Activated naive CD4-positive, alpha-beta T cell treated with anti-CD3 and anti-CD28 coated beads, Interleukin-2, amount 50 U/mL, for 24 hours (primary cell): ENCODE results near the gene ASAP2.

Experiments
- H3K27ac Mint-ChIP-seq: one replicate; pipeline ENCODE4 v1.8.0; 2021; ENCODE audit warnings: mild to moderate bottlenecking, mixed read lengths
- H3K27me3 Mint-ChIP-seq: one replicate; pipeline ENCODE4 v1.8.0; 2021; ENCODE audit warnings: mixed read lengths
- H3K36me3 Mint-ChIP-seq: one replicate; pipeline ENCODE4 v1.8.0; 2021; ENCODE audit warnings: mixed read lengths
- H3K4me1 Mint-ChIP-seq: one replicate; pipeline ENCODE4 v1.8.0; 2021; ENCODE audit warnings: mixed read lengths
- H3K4me3 Mint-ChIP-seq: one replicate; pipeline ENCODE4 v1.8.0; 2021; ENCODE audit warnings: mild to moderate bottlenecking, mixed read lengths
- H3K9me3 Mint-ChIP-seq: one replicate; pipeline ENCODE4 v1.8.0; 2021; ENCODE audit warnings: mixed read lengths

The ASAP2 gene

GRCh38 chr2:9205963-9206948 lies at the start of gene ASAP2:
ASAP2 (plus strand) TSS chr2:9206812; CDS start chr2:9207105, 293 bp downstream.
- H3K9me3 Mint-ChIP-seq, result no peaks in the 10 kb centered on the region
- peak within 1 kb of the TSS; percentile 62 for H3K4me3 Mint-ChIP-seq
- peaks cover 29% of the 10 kb centered on the region for H3K27me3 Mint-ChIP-seq
- no peak within 1 kb of the TSS for H3K27ac Mint-ChIP-seq
- no peaks in the 10 kb centered on the region for H3K36me3 Mint-ChIP-seq
- H3K4me1 Mint-ChIP-seq, result peaks cover 3% of the 10 kb centered on the region

DNA sequence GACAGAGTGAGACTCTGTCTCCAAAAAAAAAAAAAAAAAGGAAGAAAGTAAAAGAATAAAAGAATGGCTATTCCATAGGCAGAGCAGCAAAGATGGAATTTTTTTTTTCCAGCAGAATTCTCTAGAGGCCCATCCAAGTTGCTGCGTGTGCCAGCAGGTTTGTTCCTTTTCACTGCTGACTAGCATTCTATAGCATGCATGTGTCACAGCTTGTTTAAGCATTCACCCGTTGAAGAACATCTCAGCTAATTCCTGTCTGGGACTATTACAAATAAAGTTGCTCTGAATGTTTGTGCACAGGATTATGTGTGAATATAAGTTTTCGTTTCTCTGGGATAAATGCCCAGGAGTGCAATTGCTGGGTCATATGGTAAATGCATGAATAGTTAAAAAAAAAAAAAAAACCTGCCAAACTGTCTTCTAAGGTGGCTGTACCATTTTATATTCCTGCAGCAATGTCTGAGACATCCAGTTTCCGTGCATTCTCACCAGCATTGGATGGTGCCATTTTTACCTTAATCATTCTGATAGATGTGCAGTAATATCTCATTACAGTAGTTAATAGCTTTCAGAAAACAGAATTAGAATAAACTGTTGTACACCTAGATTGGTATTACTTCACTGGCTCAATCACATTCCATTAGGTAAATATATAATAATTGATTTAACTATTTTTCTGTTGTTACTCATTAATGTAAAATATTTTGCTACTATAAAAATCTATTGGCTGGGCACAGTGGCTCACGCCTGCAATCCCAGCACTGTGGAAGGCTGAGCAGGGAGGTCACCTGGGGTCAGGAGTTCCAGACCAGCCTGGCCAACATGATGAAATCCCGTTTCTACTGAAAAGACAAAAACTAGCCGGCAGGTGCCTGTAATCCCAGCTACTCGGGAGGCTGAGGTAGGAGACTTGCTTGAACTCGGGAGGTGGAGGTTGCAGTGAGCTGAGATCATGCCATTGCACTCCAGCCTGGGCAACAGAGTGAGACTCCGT lies 47.5 kb upstream of the ASAP2 start:
- H3K4me3 Mint-ChIP-seq, result no peak overlapping the region
- H3K27ac Mint-ChIP-seq, result no peak overlapping the region
- no peaks in the 10 kb centered on the region for H3K9me3 Mint-ChIP-seq
- no peaks in the 10 kb centered on the region for H3K36me3 Mint-ChIP-seq
- peaks cover 3% of the 10 kb centered on the region for H3K27me3 Mint-ChIP-seq
- H3K4me1 Mint-ChIP-seq, result no peaks in the 10 kb centered on the region

- Mint-ChIP-seq H3K27me3 (no peaks in the 10 kb centered on the region), H3K36me3 (no peaks in the 10 kb centered on the region), H3K4me3 (no peak overlapping the region), H3K4me1 (no peaks in the 10 kb centered on the region), H3K9me3 (no peaks in the 10 kb centered on the region), H3K27ac (no peak overlapping the region)
These were observed 45.9 kb upstream of the ASAP2 start for GRCh38 chr2:9160732-9161131.

DNA sequence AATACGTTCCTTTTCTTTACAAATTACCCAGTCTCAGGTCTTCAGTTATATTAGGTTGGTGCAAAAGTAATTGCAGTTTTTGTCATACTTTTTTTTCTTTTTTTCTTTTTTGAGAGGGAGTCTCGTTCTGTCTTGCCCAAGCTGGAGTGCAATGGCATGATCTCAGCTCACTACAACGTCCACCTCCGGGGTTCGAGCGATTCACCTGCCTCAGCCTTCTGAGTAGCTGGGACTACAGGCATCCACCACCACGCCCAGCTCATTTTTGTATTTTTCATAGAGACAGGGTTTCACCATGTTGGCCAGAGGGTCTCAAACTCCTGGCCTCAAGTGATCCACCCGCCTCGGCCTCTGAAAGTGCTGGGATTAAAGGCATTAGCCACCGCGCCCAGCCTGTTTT lies 43.8 kb upstream of the ASAP2 start:
- Mint-ChIP-seq H3K27me3 (no peaks in the 10 kb centered on the region), H3K27ac (no peak overlapping the region), H3K36me3 (no peaks in the 10 kb centered on the region), H3K4me1 (no peaks in the 10 kb centered on the region), H3K9me3 (no peaks in the 10 kb centered on the region), H3K4me3 (no peak overlapping the region)

DNA sequence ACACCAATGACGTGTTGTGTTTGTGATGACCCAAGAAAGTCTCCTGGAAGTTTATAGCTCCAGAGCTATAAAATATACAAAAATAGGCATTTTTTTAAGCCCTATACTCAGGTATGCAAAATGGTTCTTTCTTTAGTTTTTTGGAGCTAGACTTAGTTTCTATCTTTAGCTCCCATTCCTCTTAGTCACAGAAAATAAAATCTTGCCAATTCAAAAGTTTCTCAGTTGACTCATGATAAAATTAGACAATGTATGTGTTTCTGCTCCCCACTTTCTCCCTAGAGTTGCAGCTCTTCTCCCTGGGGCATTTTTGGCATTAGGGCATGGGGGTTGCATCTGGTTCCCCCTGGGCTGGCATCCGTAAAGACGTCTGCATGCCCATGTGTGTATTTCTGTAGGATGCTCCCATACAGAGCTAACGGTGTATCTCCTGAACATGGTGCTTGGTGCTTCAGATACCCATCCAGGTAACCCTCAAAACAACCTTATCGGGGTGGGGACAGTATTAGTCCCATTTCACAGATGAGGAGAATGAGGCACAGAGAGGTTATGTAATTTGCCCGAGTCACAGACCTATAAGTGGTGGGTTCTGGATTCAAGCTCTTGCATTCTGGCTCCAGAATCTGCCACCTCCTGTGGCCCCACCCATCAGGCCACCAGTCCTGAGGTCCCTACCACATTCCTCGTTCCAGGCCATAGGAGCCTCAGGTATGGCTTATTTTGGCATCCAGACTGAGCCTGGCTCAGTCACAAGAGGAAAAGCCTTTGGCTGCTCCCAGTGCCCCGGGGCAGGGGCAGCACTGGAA lies 43.1 kb upstream of the ASAP2 start:
- no peaks in the 10 kb centered on the region for H3K4me1 Mint-ChIP-seq
- no peak overlapping the region for H3K27ac Mint-ChIP-seq
- no peaks in the 10 kb centered on the region for H3K27me3 Mint-ChIP-seq
- H3K9me3 Mint-ChIP-seq, result no peaks in the 10 kb centered on the region
- H3K4me3 Mint-ChIP-seq, result no peak overlapping the region
- no peaks in the 10 kb centered on the region for H3K36me3 Mint-ChIP-seq

- no peaks in the 10 kb centered on the region for H3K36me3 Mint-ChIP-seq
These were observed 42.5 kb upstream of the ASAP2 start for GRCh38 chr2:9164112-9164608.

DNA sequence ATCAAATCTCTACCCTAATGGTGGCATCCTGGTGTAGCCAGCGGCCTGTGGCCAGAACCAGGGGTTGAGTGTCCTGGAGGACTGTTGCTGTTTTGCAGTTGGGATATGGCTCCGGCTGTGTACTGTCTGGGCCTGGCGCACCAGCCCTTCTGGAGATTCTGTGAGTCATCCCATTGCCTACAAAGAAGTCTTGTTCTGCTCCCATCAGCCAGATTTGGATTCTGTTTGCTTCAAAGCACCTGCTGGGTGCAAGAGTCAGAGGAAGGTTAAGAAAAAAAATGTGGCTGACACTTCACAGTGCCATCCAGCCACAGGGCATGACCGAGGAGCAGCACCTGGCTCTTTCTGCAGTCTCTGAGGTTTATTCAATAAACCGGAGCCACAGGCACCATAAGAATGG lies 41.0 kb upstream of the ASAP2 start:
- H3K27ac Mint-ChIP-seq, result no peak overlapping the region
- H3K9me3 Mint-ChIP-seq, result no peaks in the 10 kb centered on the region
- peaks cover 4% of the 10 kb centered on the region for H3K27me3 Mint-ChIP-seq
- H3K4me3 Mint-ChIP-seq, result no peak overlapping the region
- H3K4me1 Mint-ChIP-seq, result no peaks in the 10 kb centered on the region
- no peaks in the 10 kb centered on the region for H3K36me3 Mint-ChIP-seq

More at GRCh38 chr2:9164112-9164608, 42.5 kb upstream of the ASAP2 start:
- peaks cover 4% of the 10 kb centered on the region for H3K27me3 Mint-ChIP-seq
- H3K4me1 Mint-ChIP-seq, result no peaks in the 10 kb centered on the region
- no peak overlapping the region for H3K4me3 Mint-ChIP-seq
- H3K27ac Mint-ChIP-seq, result no peak overlapping the region
- H3K9me3 Mint-ChIP-seq, result no peaks in the 10 kb centered on the region

DNA sequence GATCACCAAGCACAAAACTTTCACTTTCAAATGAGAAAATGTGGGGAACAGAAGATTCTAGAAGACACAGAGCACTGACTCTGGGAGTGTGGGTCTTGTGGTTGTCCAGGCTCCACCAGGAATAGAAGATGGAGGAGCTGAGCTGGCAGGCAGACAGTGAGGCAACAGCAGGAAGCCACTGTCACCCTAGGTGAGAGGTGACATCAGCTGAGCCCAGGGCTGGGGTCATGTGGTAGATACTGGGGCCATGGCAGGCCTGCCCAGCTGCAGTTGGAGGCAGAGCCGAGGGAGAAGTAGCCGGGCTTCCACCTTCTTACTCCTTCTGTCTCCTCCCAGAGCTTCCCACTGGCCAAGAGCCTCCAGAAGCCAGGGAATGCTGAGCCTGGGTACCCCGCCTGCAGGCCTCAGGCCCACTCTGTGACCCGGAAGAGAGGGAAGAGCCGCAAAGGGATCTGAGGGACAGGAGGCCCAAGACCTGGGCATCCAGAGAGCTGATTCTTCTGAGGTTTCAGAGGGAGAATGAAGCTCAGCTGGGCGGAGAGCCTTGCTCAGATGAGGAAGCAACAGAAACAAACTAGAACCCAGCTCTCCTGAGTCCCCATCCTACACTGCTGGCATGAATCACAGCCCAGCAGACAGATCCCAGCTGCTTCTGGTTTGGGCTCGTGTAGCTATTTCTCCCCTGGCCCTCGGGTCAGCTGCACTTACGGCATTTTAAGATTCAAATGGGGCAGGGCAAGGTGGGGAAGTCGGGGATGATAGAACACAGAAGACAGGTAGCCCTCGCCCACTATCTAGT lies 39.8 kb upstream of the ASAP2 start:
- Mint-ChIP-seq H3K9me3 (no peaks in the 10 kb centered on the region), H3K27ac (no peak overlapping the region), H3K4me3 (no peak overlapping the region), H3K4me1 (no peaks in the 10 kb centered on the region), H3K27me3 (peaks cover 6% of the 10 kb centered on the region), H3K36me3 (no peaks in the 10 kb centered on the region)

GRCh38 chr2:9167718-9168657 lies 38.6 kb upstream of the ASAP2 start:
- no peaks in the 10 kb centered on the region for H3K36me3 Mint-ChIP-seq
- no peaks in the 10 kb centered on the region for H3K9me3 Mint-ChIP-seq
- H3K4me3 Mint-ChIP-seq, result no peak overlapping the region
- H3K27me3 Mint-ChIP-seq, result peaks cover 9% of the 10 kb centered on the region
- H3K4me1 Mint-ChIP-seq, result no peaks in the 10 kb centered on the region
- H3K27ac Mint-ChIP-seq, result no peak overlapping the region

GRCh38 chr2:9168821-9169221 lies 37.8 kb upstream of the ASAP2 start:
- Mint-ChIP-seq H3K36me3 (no peaks in the 10 kb centered on the region), H3K4me3 (no peak overlapping the region), H3K27me3 (peaks cover 12% of the 10 kb centered on the region), H3K27ac (no peak overlapping the region), H3K9me3 (no peaks in the 10 kb centered on the region), H3K4me1 (no peaks in the 10 kb centered on the region)

- Mint-ChIP-seq H3K4me1 (no peaks in the 10 kb centered on the region), H3K27ac (no peak overlapping the region), H3K36me3 (no peaks in the 10 kb centered on the region), H3K9me3 (no peaks in the 10 kb centered on the region), H3K4me3 (no peak overlapping the region), H3K27me3 (peaks cover 12% of the 10 kb centered on the region)
These were observed 37.1 kb upstream of the ASAP2 start for GRCh38 chr2:9169349-9170107.

GRCh38 chr2:9170458-9171130 lies 36.0 kb upstream of the ASAP2 start:
- Mint-ChIP-seq H3K4me3 (no peak overlapping the region), H3K9me3 (no peaks in the 10 kb centered on the region), H3K27ac (no peak overlapping the region), H3K27me3 (peaks cover 12% of the 10 kb centered on the region), H3K36me3 (no peaks in the 10 kb centered on the region), H3K4me1 (no peaks in the 10 kb centered on the region)
